Epithelial cell of proximal tubule (primary cell): ENCODE data around the gene REP15. TPM values are rescaled to one million over a fixed set of nuclear protein-coding genes. Genes with fewer than 3 reads are reported as not detected.

Source experiments
- DNase-seq: peaks from one replicate; pipeline ENCODE4 v3.0.0-alpha.2; 2011; ENCODE audit warnings: low read depth
- H3K4me3 ChIP-seq: 2 replicates; pipeline ENCODE4 v1.5.1; 2011; ENCODE audit warnings: low read depth, mild to moderate bottlenecking, low read length
- total RNA-seq: library from RNA; depleted of rRNA; stranded (reverse); fragments of >200 nt; gene quantifications from 2 replicates; pipeline ENCODE4 v1.2.3, GENCODE V29; 2015
- TF ChIP-seq, protein P1 (sequence below): conservative IDR thresholded peaks from 2 replicates; pipeline ENCODE4 v1.5.1; 2012; ENCODE audit warnings: low read depth, mild to moderate bottlenecking, low read length

Gene REP15
- total RNA-seq, 1 donor from 2014 or later = not detected

DNA sequence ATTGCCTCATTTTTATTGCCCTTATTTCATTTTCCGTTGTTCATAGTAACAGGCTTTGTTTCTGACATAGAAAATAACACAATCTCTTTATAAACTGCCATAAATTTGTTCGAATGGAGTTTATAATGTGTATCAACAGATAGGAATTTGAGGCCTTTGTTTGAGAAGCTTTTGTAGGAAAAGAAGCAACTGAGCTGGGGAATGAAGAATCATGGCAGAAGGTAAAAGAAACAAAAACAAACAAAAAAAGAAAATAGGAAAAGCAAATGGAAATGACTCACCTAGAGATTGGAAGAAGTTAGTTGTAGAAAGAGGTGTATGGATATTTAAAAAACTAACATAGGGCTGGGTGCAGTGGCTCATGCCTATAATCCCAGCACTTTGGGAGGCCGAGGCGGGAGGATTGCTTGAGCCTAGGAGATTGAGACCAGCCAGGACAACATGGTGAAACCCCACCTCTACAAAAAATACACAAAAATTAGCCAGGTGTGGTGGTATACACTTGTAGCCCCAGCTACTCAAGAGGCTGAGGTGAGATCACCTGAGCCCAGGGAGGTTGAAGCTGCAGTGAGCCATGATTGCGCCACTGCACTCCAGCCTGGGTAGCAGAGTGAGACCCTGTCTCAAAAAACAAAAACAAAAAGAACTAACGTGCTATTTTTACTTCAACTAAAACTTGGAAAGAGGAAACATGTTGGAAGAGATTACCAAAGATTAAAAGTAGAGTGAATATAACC, 523 bp upstream of the REP15 start:
- no peak overlapping the region for H3K4me3 ChIP-seq
- no peak for DNase-seq
- TF ChIP-seq, protein P1, sequence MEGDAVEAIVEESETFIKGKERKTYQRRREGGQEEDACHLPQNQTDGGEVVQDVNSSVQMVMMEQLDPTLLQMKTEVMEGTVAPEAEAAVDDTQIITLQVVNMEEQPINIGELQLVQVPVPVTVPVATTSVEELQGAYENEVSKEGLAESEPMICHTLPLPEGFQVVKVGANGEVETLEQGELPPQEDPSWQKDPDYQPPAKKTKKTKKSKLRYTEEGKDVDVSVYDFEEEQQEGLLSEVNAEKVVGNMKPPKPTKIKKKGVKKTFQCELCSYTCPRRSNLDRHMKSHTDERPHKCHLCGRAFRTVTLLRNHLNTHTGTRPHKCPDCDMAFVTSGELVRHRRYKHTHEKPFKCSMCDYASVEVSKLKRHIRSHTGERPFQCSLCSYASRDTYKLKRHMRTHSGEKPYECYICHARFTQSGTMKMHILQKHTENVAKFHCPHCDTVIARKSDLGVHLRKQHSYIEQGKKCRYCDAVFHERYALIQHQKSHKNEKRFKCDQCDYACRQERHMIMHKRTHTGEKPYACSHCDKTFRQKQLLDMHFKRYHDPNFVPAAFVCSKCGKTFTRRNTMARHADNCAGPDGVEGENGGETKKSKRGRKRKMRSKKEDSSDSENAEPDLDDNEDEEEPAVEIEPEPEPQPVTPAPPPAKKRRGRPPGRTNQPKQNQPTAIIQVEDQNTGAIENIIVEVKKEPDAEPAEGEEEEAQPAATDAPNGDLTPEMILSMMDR = no peak

DNA sequence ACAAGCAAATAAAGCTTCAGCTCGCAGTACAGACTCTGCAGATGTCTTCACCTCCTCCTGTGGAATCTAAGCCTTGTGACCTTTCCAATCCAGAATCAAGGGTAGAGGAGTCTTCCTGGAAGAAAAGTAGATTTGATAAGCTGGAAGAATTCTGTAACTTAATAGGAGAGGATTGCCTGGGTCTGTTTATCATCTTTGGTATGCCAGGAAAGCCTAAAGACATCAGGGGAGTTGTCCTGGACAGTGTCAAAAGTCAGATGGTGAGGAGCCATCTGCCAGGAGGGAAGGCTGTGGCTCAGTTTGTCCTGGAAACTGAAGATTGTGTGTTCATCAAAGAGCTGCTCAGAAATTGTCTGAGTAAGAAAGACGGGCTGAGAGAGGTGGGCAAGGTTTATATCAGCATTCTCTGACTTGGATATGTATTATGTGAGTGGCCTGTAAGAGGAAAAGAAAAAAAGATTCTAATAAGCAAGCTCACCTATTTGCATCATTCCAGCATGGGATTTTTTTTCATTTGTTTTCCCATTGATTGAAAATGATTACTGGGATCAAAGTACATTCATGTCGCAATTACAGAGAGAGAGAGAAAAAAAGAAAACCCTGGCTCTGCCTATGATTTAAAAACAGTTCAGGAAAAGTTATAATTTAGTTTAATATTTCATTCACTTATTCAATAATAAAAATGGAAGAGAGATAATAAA, 767 bp downstream of the REP15 start:
- no peak overlapping the region for H3K4me3 ChIP-seq
- no peak for DNase-seq
- TF ChIP-seq, protein P1 = no peak

DNA sequence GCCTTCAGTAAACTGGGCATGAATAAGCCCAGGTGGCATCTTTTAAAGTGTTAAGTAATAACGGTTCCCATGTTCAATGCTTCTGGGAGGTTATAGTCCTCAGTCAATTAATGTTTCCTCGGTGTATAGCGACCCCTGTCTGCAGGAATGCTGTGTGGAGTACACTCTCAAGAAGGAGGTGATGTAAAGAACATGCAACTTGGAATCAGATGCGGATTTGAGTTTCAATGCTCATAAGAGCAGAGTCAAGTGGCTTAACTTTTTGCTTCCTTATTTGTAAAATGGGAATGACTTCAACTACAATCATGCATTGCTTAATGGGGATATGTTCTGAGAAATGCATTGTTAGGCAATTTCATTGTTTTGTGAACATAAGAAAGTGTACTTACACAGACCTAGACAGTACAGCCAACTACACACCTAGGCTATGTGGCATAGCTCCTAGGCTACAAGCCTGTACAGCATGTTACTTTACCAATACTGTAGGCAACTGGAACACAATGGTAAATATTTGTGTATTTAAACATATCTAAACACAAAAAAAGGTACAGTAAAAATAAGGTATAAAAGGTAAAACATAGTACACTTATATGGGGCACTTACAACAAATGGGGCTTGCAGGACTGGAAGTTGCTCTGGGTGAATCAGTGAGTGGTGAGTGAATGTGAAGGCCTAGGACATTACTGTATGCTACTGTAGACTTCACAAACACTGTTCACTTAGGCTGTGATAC, 7.6 kb downstream of the REP15 start:
- TF ChIP-seq, protein P1 = peak; percentile 97
- no peak overlapping the region for H3K4me3 ChIP-seq
- peak; percentile 61 for DNase-seq

DNA sequence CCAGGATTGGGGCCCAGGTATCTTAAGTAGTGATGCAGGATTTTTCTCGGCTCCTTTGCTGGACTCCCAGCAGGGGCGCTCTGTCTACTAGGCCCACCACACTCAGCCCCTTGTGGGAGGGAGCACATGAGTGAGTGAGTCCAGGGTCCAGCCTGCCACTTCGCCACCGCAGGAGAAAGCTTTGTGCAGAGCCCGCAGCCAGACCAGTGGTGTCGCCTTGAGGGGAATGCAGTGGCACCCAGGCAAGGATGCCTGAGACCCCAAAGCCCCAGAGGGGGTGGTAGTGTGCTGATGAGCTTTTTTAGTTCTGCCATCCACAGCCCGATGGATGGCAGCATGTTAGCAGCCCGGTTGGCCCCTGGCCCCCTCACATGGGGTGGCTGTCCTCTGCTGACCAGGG, 9.0 kb downstream of the REP15 start:
- TF ChIP-seq, protein P1 = peak; percentile 34
- no peak overlapping the region for H3K4me3 ChIP-seq
- DNase-seq = no peak

GRCh38 chr12:27707216-27707615, 11.0 kb downstream of the REP15 start:
- TF ChIP-seq, protein P1 = no peak
- DNase-seq = no peak
- no peak overlapping the region for H3K4me3 ChIP-seq

GRCh38 chr12:27709212-27709931, 13.1 kb downstream of the REP15 start:
- DNase-seq = no peak
- H3K4me3 ChIP-seq = peak overlapping the region; percentile 93
- TF ChIP-seq, protein P1 = no peak
